Adrenal gland (tissue), 5 donors: ENCODE measurements around the gene ACADSB.

ENCODE experiments used
- CTCF ChIP-seq, 6 experiments: fragments of 450-650 bp in 4 of 6; fragments of 200-600 bp in 2 of 6; sonication (generic) in 1 of 6; IDR thresholded peaks; 1 replicate in 5 of 6; 2 replicates in 1 of 6; pipeline versions ENCODE4 v1.5.1 to v1.8.0; 2016 to 2021; ENCODE audit warnings: antibody characterized with exemption in 6 of 6, mild to moderate bottlenecking in 2 of 6, moderate library complexity in 1 of 6
- POLR2A ChIP-seq, 2 donors: fragments of 450-650 bp; IDR thresholded peaks; one replicate each; pipeline ENCODE4 v1.6.1; 2017; ENCODE audit warnings: antibody characterized with exemption in 2 of 2, mild to moderate bottlenecking in 2 of 2, moderate library complexity in 1 of 2
- donor health status: DM: no; HTN: no; CAD: no.

- no peak for TF ChIP-seq CTCF (IDR thresholded peaks at IDR 0.05)
- no peak for TF ChIP-seq POLR2A (IDR thresholded peaks at IDR 0.05)
Observed at GRCh38 chr10:123074215-123074614, 65.4 kb downstream of the ACADSB start.
